ENCODE data around the gene MOK. TPM values are rescaled to one million over a fixed set of nuclear protein-coding genes. Genes with fewer than 3 reads are reported as not detected.

MOK gene
- total RNA-seq, 3 donors from 2014 or later = 13.0 to 29.0 (median 23.9) TPM

DNA sequence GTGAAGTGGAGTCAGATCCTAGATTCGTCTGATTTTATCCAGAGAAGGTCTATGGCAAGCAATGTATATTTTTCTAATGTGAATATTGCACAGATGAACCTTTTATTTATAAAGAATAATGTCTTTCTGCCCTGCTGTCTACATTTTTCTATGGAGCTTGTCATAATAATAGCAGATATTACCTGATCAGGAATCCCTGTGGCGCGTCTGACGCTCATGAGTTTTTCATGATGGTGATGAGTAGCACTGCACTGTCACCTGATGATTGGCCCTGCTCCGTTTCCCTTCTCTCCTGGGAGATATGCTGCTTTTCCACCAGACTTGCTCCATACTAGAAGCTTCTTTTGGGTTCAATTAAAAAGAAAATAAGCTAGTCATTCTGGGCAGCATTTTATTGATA is 37.3 kb upstream of the MOK start:
- intact Hi-C loops (cut with DNase I; ENCODE audit: low total_unique reads) = no loop called here
- H3K36me3 ChIP-seq = no peaks in the 10 kb centered on the region
- TF ChIP-seq, protein P1, sequence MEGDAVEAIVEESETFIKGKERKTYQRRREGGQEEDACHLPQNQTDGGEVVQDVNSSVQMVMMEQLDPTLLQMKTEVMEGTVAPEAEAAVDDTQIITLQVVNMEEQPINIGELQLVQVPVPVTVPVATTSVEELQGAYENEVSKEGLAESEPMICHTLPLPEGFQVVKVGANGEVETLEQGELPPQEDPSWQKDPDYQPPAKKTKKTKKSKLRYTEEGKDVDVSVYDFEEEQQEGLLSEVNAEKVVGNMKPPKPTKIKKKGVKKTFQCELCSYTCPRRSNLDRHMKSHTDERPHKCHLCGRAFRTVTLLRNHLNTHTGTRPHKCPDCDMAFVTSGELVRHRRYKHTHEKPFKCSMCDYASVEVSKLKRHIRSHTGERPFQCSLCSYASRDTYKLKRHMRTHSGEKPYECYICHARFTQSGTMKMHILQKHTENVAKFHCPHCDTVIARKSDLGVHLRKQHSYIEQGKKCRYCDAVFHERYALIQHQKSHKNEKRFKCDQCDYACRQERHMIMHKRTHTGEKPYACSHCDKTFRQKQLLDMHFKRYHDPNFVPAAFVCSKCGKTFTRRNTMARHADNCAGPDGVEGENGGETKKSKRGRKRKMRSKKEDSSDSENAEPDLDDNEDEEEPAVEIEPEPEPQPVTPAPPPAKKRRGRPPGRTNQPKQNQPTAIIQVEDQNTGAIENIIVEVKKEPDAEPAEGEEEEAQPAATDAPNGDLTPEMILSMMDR (IDR thresholded peaks at IDR 0.05) = no peak
- TF ChIP-seq POLR2AphosphoS5 (IDR thresholded peaks at IDR 0.05) (no peak), POLR2A (IDR thresholded peaks at IDR 0.05) (no peak)

GRCh38 chr14:102341566-102341965 is 36.6 kb upstream of the MOK start:
- intact Hi-C loops (cut with DNase I; ENCODE audit: low total_unique reads) = no loop called here
- no peak for TF ChIP-seq POLR2A (IDR thresholded peaks at IDR 0.05)
- TF ChIP-seq, protein P1 (IDR thresholded peaks at IDR 0.05) = no peak
- Histone ChIP-seq H3K27me3 (no peaks in the 10 kb centered on the region), H3K4me3 (no peak overlapping the region), H3K4me1 (no peaks in the 10 kb centered on the region), H3K27ac (no peak overlapping the region), H3K36me3 (no peaks in the 10 kb centered on the region), H3K9me3 (no peaks in the 10 kb centered on the region)
- DNase-seq (ENCODE audit: low spot score in 2 of 2) = no peak

More for the DNA sequence above, 37.3 kb upstream of the MOK start:
- Histone ChIP-seq H3K27ac (no peak overlapping the region), H3K9me3 (no peaks in the 10 kb centered on the region), H3K4me3 (no peak overlapping the region), H3K27me3 (no peaks in the 10 kb centered on the region), H3K4me1 (no peaks in the 10 kb centered on the region)
- no peak for DNase-seq (ENCODE audit: low spot score in 2 of 2)

DNA sequence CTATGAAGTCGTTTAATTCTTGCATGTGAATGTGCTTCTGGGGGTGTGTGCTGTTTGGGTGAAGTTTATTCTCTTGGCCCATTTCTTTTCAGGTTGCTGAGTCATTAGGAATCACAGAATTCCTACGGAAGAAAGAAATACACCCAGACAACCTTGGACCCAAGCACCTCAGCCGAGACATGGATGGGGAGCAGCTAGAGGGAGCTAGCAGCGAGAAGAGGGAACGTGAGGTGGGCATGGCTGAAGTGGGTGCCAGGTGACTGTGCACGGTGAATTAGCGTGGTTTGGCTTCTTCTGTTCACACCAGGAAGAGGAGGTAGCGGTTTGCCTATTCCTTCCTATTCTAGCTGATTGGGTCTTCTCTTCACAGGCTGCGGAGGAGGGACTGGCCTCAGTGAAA is 33.8 kb upstream of the MOK start:
- Histone ChIP-seq H3K4me1 (no peaks in the 10 kb centered on the region), H3K9me3 (no peaks in the 10 kb centered on the region), H3K27me3 (no peaks in the 10 kb centered on the region), H3K36me3 (no peaks in the 10 kb centered on the region), H3K4me3 (no peak overlapping the region), H3K27ac (no peak overlapping the region)
- intact Hi-C loops (cut with DNase I; ENCODE audit: low total_unique reads) = no loop called here
- TF ChIP-seq POLR2AphosphoS5 (IDR thresholded peaks at IDR 0.05) (no peak), POLR2A (IDR thresholded peaks at IDR 0.05) (no peak)
- TF ChIP-seq, protein P1 (IDR thresholded peaks at IDR 0.05) = no peak
- no peak for DNase-seq (ENCODE audit: low spot score in 2 of 2)

DNA sequence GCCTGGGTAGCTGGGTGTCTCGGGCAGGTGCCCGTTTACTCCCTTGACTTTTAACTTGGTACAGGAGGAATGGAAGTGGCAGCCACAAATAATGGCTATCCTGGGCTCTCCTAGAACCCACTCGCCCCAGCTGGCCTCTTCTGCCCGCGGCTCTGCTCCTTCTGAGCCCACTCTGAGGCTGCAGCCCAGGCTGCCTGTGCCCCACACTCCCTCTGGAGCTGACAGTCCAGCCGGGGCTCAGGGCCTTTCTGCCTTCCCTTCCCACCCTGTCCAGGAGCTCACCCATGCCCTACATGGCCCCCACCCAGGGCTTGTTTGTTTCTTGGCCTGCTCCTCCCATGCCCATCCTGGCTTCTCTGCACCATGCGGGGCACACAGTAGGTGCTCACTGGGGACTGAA is 30.2 kb upstream of the MOK start:
- intact Hi-C loops (cut with DNase I; ENCODE audit: low total_unique reads) = no loop called here
- Histone ChIP-seq H3K9me3 (no peaks in the 10 kb centered on the region), H3K27me3 (no peaks in the 10 kb centered on the region), H3K4me3 (no peak overlapping the region), H3K4me1 (no peaks in the 10 kb centered on the region), H3K36me3 (no peaks in the 10 kb centered on the region), H3K27ac (no peak overlapping the region)
- no peak for DNase-seq (ENCODE audit: low spot score in 2 of 2)
- TF ChIP-seq, protein P1 (IDR thresholded peaks at IDR 0.05) = no peak
- no peak for TF ChIP-seq POLR2A (IDR thresholded peaks at IDR 0.05)
- no peak for TF ChIP-seq POLR2AphosphoS5 (IDR thresholded peaks at IDR 0.05)

GRCh38 chr14:102333795-102334705 is 29.1 kb upstream of the MOK start:
- no peaks in the 10 kb centered on the region for H3K36me3 ChIP-seq
- no peaks in the 10 kb centered on the region for H3K4me1 ChIP-seq
- H3K4me3 ChIP-seq = no peak overlapping the region
- TF ChIP-seq POLR2AphosphoS5 (IDR thresholded peaks at IDR 0.05) (no peak), POLR2A (IDR thresholded peaks at IDR 0.05) (no peak)
- TF ChIP-seq, protein P1 (IDR thresholded peaks at IDR 0.05) = no peak
- H3K9me3 ChIP-seq = no peaks in the 10 kb centered on the region
- intact Hi-C loops (cut with DNase I; ENCODE audit: low total_unique reads) = no loop called here
- H3K27me3 ChIP-seq = no peaks in the 10 kb centered on the region
- no peak overlapping the region for H3K27ac ChIP-seq
- no peak for DNase-seq (ENCODE audit: low spot score in 2 of 2)

Measured in breast epithelium (tissue), 4 donors.